HPDE6-E6E7 (cell line): ENCODE measurements around the gene ITSN1.
A peak's percentile ranks its signal among the peaks of the same experiment; 100 is the strongest.

ENCODE experiments used
- DNase-seq: peaks from one replicate; pipeline ENCODE4 v3.0.0; 2011; ENCODE audit warnings: missing footprints; ENCODE audit errors: extremely low spot score

Gene ITSN1

DNA sequence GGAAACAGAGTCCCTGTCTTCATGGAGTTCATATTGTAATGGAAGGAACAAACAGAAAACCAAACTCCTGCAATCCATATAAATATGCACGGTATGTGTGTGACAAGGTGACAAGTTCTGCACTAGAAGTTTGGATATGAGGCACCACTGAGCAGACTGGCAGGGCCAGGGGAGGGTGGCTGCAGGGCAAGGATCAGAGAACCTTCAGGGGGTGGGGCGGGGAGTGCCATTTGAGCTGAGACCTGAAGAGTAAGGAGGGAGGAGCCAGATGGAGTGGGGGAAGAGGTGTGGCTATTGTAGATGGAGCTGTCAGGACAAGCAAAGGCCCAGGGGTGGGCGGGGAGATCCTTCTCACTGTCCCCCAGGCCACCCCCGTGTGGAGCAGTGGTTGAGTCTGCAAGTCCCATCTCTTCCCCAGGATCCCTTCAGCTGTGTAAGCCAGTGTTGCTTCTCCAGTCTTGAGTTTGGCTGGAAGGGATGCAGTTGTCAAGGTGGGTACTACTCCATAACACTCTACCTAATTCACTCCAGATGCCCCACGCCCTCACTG, 196.9 kb downstream of the ITSN1 start:
- no peak for DNase-seq

DNA sequence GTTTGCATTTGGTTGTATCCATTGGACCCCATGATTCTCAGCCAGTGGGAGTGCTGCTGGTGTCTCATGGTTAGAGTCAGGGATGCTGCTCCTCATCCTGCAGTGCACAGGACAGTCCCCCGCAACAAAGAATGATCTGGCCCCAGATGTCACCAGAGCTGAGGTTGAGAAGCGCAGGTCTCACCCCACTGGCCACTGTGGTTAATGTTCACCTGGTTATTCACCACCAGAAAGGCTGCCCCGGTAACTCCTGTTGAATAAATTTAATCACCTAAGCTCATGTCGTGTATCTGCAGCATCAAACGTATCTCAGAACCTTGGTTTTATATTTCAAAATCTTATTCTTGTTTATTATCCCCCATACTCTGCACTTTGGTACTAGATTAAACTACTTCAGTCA, 197.5 kb downstream of the ITSN1 start:
- no peak for DNase-seq

DNA sequence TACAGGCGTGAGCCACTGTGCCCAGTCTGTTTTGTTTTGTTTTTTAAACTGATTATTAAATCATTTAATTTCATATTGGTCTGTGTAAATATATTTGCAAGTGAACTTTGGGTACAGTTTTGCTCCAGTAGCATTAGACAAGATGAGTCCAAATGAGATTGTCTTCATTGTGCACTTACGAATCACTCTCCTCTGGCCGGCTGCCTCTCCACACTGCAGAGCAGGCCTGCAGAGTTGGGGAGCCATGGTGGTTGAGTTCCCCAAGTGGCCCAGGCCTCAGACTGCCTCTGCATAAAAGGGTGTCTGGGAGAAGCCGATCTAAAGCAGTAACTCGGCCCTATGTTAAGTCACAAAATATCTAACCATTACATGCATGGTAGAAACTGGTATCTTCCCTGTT, 198.5 kb downstream of the ITSN1 start:
- DNase-seq, result no peak

DNA sequence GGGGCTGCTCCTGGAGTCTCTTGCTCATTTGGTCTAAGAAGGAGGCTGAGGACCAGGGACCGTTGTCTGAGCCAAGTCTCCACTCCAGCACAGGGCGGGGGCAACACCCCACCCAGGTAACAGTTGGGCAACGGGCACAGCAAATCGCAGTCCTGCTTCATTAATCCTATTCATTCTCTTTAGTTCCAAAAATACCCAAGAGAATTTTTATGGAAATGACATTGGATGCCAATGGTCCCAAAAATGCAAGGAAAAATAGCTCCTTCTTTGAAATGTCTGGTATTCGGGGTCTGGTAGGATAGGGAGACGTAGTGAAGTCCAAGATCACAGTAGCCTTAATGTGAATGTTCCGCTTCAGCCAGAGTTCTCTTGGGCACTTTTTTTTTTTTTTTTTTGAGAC, 199.3 kb downstream of the ITSN1 start:
- no peak for DNase-seq

DNA sequence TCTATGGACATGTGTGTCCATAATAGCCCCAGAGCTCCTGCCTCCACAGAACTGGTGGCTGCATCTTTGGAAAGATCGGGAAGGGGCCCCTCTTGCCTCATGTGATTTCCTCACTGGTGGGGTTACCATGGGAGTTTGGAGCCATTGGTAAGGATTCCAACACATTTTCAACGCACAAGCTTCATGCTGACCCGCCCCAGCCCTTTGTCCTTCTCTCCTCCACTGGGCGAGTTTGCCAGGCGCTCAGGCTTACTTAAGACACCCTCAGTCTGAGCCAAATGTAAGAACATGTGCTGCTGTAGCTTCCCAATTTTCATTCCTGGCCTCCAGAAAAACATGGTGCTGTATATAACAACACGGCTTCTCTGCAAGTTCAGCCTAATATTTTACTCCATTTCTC, 200.9 kb downstream of the ITSN1 start:
- DNase-seq, result no peak

DNA sequence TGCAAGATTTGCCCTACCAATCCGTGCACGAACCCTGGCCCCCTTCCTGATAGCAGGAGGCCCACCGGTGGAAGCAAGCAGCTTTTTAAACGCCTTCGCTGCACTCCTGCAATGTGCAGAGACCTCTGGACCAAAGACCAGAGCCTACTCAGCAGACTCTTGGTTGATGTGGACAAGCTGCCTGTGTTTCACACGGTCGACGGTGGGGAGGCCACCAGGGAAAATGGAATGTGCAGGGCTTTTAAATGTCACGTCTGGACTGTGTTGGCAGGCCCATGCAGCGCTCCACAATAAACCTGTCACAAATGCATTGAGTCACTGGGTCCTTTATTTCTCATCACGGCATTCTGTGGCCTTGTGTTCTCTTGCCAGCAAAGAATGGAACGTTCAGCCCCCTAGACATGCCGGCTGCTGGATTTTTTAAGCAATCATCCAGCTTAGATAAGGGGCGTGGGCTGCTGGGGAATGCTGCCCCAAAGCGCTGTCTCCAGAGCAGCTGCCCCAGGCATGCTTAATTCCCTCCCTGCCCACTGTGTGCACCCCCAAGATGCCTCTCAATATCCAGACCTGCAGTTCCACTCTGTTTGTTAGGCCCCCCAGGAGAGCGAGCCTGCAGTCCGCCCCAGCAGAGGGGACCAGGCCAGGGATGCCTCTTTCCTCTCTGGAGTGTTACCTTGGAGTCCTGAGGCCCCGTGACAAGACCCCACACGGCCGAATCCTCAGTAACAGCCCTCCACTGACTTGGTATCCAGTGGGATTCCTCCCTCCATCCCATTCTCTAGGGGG, 202.0 kb downstream of the ITSN1 start:
- DNase-seq, result no peak

DNA sequence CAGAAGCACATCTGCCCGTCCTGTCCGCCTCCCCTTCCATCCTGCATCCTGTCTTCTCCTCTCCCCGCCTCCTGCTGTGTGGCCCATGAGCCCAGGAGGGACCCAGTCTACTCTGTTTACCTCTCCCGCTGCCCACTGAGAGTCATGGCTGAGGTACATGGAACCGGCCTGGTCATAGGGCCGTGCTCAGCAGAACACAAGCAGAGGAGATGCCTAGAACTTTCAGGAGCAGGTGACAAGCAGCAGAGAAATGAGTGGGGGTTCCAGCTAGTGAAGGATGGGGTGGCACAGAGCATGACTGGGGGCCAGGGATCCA, 202.5 kb downstream of the ITSN1 start:
- DNase-seq, result no peak

DNA sequence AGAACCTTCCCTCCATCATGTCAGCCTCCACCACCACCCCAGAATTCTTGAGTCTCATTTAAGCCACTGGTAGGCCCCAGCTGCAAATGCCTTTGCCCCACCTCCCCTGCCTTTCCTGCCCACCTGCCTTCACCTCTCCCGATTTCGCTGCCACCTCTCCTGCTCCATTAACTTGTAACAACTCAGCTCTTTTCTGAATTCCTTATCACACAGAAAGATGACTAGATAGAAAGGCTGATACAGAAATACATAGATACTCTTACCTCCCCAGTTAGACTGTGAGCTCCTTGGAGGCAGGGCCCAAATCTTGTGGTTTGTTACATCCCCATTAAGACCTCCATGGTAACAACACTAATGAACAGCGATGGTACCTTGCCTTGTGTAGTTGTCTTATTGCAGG, 203.8 kb downstream of the ITSN1 start:
- no peak for DNase-seq

DNA sequence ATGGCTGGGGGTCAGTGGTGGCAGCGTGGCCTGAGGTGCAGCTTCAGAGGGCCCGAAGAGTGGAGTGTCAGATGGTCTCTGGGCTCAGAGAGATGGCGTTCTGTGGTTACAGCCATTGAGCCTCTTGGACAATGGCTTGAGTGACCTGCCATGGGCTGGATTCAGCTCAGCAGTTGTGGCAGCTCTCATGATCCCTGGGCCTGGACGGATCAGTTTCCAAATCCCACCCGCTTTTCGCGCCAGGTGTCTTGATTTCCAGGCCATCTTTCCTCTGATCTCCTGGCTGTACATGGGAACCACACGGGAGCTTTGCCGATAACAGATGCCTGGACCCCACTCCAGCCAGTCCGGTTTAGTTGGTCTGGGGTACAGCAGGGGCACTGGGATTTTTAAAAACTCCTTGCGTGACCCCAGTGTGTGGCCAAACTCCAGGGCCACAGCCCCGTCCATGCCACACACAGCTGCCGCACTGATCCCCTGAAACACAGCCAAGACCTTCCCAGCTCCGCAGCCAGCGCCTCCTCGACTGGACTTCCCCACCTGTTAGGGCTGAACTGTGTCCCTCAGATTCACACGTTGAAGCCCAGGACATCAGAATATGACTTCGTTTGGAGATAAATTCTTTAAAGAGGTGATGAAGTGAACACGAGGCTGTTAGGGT, 205.4 kb downstream of the ITSN1 start:
- no peak for DNase-seq

DNA sequence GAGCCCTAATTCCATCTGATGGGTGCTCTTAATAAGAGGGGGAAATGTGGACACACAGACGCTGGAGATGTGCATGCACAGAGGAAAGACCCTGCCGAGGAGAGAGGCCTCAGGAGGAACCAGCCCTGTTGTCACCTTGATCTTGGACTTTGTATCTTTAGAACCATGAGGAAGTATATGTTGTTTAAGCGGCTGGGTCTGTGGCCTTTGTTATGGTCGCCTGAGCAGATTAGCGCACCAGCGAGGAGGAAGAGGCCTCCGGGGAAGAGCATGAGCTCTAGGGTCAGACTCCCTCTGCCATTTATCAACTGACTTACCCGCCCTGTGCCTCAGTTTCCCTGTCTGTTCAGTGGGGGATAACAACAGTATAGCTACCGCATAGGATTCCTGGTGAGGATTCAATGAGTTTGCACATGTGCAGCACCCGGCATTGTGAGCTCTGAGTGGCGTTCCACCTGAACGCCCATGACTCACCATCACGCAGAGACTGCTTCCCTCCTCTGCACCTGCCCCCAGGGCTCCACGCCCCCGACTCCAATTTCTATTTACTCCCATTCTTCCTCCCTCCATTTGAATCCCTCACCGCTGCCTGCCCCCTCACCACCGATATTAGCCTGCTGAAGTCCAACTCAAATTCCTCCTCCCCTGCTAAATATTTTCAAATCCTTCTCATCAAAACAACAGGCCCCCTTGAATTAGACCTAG, 206.1 kb downstream of the ITSN1 start:
- peak; percentile 62 for DNase-seq

DNA sequence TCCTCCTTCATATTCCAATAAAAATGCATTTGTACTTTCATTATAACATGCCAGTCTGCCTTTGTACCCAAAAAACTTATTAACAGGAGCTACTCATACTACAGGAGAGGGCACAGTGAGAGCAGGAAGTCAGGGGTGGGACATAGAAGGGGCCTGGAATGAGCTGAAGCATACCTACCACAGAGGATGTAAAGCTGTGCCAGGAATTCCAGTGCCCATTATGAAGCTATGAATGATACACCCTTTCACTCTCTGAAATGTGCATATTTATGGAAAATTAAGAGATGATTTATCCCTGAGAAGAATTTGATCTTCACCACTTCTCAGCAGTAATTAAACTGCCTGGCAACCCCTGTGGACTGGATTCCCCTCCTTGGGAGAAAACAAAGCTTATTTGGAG, 207.5 kb downstream of the ITSN1 start:
- DNase-seq, result no peak

DNA sequence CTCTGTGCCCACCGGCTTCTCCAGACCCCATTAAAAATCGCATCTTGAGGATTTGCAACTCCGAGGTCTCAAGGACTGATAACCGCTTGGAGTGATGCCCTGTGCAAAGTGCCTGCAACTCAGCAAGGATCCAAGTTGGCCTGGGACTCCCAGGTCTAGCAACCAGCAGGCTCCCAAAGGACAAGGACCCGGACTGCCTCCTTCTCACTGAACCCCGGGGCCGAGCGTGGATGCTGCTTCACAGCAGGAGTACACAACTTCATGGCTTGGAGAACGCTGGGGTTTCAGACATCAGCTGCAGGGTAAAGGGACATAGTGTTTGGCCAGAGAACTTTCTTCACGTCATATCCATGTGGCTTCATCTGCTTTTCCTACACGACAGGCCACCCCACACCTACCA, 208.1 kb downstream of the ITSN1 start:
- no peak for DNase-seq

DNA sequence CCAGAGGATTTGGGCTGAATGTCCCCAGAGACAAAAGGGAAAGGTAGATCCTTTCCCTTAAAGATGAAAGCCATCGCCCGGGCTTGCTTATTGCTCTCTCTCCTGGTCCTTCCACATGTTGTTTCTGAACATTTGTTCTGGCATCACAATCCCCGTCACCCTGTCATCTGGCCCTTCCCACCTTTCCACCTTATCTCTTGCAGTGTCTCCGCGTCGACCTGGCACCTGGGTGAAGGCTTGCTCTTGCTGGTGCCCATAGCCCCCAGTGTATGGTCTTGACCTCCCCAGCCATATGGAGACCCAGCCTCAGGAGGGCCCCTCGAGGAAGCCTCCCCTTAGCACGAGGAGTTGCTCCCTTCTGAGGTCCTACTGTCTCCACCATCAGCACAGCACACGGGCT, 208.7 kb downstream of the ITSN1 start:
- DNase-seq, result no peak

DNA sequence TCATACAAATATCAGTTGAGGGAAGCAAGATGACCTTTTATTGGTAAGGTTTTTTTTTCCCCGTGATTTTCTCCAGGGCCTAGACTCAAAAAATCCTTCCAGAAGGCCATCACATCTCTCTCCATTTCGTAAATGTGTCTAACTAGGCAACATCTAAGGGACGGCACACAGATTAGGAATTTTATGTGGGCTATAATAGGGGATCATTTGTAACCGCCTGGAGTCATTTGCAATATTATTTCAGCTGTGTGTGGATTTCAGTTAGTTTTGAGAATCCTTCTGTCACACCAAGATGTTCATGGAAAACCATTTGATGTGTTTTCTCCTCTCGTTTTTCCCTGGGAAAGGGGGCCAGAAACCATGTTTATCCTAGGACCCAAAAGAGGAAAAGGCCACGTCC, 210.2 kb downstream of the ITSN1 start:
- DNase-seq, result no peak

DNA sequence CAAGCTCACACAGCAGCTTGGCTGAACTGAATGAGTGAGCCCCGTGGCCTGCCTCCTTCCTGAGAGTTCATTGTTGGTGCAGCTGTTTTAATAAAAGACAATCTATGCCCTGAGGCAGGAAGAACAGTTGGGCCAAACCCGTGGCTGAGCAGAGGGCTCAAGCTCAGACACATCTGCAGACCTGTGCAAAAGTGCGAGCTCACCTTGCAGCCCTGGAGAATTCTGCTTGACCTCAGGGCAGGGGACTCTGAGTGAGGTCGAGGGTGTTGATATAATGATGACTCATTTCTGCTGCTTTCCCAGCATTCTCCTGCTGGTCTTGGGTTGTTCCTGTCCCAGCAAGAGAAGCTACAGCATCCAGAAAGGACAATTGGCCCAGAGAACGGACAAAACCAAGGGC, 212.3 kb downstream of the ITSN1 start:
- DNase-seq, result peak; percentile 32

DNA sequence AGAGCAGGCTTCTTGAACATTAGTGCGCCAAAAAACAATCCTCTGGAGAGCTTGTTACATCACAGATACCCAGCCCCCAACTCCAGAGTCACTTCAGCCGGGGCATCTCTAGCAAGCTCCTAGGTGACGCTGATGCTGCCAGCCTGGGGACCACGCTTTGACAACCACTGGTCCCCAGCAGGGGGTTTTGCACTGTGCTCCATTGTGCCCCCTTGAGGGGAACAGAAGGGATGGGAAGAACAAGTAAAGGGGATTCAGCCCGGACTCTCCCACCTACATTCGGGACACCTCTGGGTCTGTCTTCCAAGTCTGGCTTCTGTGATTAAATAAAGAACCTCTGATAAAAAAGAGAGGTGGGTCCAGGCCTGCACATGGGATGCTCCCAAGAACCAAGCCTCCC, 212.9 kb downstream of the ITSN1 start:
- DNase-seq, result no peak

DNA sequence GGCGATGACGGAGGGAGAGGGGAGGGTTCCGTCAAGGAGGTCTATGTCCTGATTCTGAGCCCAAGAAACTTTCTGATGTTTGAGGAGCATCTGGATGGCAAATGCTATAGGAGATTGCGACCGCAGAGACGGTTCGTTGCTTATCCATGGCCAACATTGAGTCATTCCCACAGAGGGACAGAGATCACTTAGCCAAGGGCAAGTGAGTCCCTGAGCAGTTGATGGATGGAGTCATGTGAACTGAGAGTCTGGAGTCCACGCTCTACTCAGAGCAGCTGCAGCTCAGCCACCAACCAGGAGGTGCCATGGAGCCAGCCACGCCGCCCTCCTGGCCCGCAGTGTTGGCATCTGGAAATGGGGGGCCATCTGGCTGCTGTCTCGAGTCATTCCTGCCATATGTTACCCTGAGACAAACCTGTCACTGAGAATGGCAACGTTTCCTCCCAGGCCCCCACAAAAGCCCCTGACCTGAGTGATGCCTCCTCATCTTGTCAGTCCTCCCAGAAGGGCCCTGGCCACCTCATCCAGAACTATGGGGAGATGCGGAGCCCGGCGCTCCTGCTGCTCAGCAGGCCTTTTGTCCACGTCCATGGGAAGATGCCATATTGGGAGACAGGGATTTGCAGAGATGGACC, 214.7 kb downstream of the ITSN1 start:
- DNase-seq, result no peak

DNA sequence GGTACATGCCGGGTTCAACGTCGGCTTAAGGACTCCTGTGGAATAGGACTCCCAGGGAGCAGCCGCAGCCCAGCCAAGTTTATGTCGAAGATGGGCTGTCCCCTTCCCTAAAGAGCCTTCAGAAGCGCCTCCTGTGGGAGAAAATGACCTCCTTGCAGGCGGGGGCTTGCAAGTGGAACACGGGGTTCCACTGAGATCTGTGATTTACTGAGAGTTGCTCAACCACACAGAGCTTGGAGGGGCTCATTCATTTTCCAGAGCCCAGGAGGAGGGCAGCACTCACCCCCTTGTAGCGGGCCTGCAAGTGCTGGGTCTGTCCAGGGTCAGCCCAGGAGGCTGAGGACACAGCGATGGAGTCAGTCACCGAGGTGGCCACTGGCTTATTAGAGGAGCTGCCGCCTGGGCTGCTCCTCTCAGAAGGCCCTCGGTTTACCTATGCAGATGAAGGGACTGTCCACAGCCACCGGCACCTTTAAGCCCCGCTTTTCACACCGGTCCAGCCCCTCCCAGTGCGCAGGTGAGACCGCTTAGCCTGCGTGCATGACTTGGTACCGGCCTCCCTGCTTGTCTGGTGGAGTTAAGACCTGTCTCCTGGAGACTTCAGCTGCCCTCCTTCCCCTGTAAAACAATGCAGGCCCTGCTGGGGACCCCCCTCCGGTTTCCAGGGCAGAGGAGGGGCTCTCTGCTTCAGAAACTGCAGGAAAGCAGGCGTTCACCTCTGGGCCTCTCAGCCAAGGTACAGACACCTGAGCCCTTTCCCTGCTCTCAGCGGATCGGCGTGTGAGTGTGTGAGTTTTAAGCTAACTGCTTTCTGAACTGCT, 215.8 kb downstream of the ITSN1 start:
- DNase-seq, result no peak

DNA sequence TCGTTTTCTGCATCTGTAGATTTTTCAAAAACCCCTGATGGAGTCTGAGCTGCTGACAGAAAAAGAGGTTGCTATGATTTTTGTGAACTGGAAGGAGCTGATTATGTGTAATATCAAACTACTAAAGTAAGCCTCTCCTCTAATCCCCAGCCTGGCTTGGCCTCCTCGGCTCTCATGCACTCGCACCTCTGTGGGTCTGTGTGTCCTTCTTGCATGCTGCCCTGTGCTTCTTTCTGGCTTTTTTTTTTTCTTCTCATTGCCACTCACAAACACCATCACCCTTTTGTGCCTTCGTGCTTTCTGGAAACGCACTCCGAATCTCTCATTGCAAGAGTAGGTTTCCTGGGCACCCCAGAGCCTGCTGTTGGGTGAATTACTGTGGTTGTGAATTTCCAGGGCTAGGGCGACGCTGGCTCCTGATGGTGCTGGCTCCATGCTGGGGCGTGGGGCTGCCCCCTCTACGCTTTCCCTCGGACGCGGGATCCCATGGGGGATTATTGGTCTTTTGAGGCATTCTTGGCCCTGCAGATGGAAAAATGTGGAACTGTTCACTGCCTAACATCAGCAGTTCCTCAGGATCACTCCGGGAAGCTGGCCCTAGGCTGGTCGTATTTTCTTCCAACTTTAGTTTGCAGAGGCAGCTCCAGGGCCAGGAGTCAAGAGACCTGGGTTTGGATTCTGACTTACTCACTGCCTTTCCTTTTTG, 216.5 kb downstream of the ITSN1 start:
- DNase-seq, result no peak

DNA sequence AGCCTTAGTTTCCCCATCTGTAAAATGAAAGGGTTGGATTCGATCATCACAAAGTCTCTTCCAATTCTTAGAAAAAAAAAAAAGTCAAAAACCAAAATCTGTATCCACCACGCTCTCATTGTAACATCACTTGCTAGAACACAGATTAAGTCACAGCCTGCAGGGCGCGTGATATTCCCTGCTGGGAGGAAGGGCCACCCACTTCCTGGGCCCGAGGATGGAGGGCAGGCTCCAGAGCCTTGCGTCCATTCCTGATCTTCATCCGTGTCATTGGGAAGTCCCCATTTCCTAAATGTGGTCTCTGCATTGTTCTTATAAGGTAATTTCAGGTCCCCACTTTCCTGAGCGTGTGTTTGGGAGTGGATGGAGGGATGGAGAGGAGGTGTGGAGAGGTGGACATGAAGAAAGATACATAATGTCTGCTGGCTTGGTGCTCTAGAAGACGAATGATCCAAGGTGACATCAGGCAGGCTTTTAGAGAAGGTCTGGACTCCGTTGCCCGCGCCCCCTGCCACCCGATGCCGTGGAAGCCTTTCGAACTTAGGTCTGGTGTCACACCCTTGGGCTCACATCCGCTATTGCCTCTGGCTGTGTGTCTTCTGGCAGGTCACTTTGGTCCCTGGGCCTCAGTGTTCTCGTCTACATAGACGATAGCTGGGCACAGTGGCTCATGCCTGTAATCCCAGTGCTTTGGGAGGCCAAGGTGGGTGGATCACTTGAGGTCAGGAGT, 217.2 kb downstream of the ITSN1 start:
- no peak for DNase-seq
